GM18907 (cell line): ENCODE measurements around the gene LCE3A.
"Not testable (repeated sequence)": the region's sequence is repeated elsewhere in the genome, so short reads cannot be mapped to it uniquely, and the experiment has no call there.

Source experiments
- ATAC-seq: cut with Tn5 transposase; IDR thresholded peaks from one replicate; pipeline ENCODE4 v1.9.1; 2021; ENCODE audit warnings: mild to moderate bottlenecking, moderate library complexity; ENCODE audit not compliant: unreplicated experiment

LCE3A gene

GRCh38 chr1:152622803-152623202, at the start of gene LCE3A:
Gene LCE3A (minus strand): TSS chr1:152623103. CDS start chr1:152623103, 0 bp downstream.
- ATAC-seq = no peak

- no peak for ATAC-seq
Observed at GRCh38 chr1:152667648-152668047, 44.7 kb upstream of the LCE3A start.

GRCh38 chr1:152666171-152666570, 43.3 kb upstream of the LCE3A start:
- not testable (repeated sequence) for ATAC-seq

- no peak for ATAC-seq
Observed at GRCh38 chr1:152663098-152663497, 40.2 kb upstream of the LCE3A start, which contains the start of gene LCE2D. Gene LCE2D (plus strand): TSS chr1:152663380. CDS start chr1:152664106, 726 bp downstream.

GRCh38 chr1:152658649-152659048, 35.7 kb upstream of the LCE3A start:
- ATAC-seq = no peak

- ATAC-seq = no peak
Observed at GRCh38 chr1:152657677-152658076, 34.8 kb upstream of the LCE3A start.

- no peak for ATAC-seq
Observed at GRCh38 chr1:152656459-152656858, 33.6 kb upstream of the LCE3A start.

GRCh38 chr1:152654110-152654509, 31.2 kb upstream of the LCE3A start:
- ATAC-seq = peak; percentile 45

GRCh38 chr1:152646656-152647055, 23.8 kb upstream of the LCE3A start:
- no peak for ATAC-seq

GRCh38 chr1:152645146-152645545, 22.2 kb upstream of the LCE3A start:
- no peak for ATAC-seq

GRCh38 chr1:152643945-152644344, 21.0 kb upstream of the LCE3A start:
- ATAC-seq = no peak

GRCh38 chr1:152640351-152640750, 17.4 kb upstream of the LCE3A start:
- ATAC-seq = no peak

- ATAC-seq = no peak
Observed at GRCh38 chr1:152630596-152630995, 7.7 kb upstream of the LCE3A start.

GRCh38 chr1:152626744-152627143, 3.8 kb upstream of the LCE3A start:
- ATAC-seq = no peak

GRCh38 chr1:152623203-152623844, 421 bp upstream of the LCE3A start:
- ATAC-seq = no peak

- no peak for ATAC-seq
Observed at GRCh38 chr1:152621993-152622392, 910 bp downstream of the LCE3A start.

- no peak for ATAC-seq
Observed at GRCh38 chr1:152613511-152613910, 9.4 kb downstream of the LCE3A start, which contains the start of gene LCE3B. Gene LCE3B (plus strand): TSS chr1:152613811. CDS start chr1:152613811, 0 bp downstream.

GRCh38 chr1:152599934-152600333, 23.0 kb downstream of the LCE3A start, which contains the start of gene LCE3C:
Gene LCE3C (plus strand): TSS chr1:152600234. CDS start chr1:152600732, 498 bp downstream.
- no peak for ATAC-seq

- ATAC-seq = no peak
Observed at GRCh38 chr1:152596986-152597385, 25.9 kb downstream of the LCE3A start.

- ATAC-seq = no peak
Observed at GRCh38 chr1:152585586-152585985, 37.3 kb downstream of the LCE3A start.

- no peak for ATAC-seq
Observed at GRCh38 chr1:152582647-152583046, 40.3 kb downstream of the LCE3A start.

- ATAC-seq = no peak
Observed at GRCh38 chr1:152580433-152580832, 42.5 kb downstream of the LCE3A start, which contains the start of gene LCE3D. Gene LCE3D (minus strand): TSS chr1:152580516. CDS start chr1:152579936, 580 bp downstream.

GRCh38 chr1:152579526-152579925, 43.4 kb downstream of the LCE3A start:
- not testable (repeated sequence) for ATAC-seq
